T47D (cell line): ENCODE results near the gene ARID3C.

Source experiments
- DNase-seq, 2 experiments: peaks; one replicate each; pipeline versions ENCODE4 v3.0.0 to v3.0.0-alpha.2; 2011 to 2012; ENCODE audit warnings: low read depth in 1 of 2, low spot score in 1 of 2
- JUND ChIP-seq: IDR thresholded peaks from 2 replicates; pipeline ENCODE4 v1.6.1; 2012; ENCODE audit warnings: low read depth
- in situ Hi-C: cut with HindIII; loops from 2 replicates; pipeline ENCODE4 v1.10.0; 2016; ENCODE audit warnings: low sequenced_read_pairs, low pct_unique_long_range_greater_than_20kb

The ARID3C gene

DNA sequence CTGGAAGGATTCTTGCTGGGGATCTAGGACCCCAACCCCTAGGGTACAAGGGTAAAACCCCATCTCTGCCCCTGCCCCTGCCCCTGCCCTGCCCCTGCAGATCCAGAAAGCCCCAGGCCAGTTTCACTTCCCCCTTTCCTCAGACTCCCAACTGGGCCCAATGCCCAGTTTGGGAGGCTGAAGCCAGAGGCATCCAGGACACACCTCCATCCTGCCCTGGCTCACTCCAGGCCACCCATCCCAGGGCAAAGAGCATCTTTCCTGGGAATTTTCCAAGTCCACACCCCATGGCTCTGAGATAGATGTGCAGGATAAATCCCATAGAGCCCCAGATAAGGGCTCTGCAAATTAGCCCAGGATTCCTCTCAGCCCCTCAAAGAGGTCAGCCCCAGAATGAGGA lies 56.8 kb downstream of the ARID3C start:
- in situ Hi-C loops: no loop called here
- DNase-seq: no peak
- no peak for TF ChIP-seq JUND

DNA sequence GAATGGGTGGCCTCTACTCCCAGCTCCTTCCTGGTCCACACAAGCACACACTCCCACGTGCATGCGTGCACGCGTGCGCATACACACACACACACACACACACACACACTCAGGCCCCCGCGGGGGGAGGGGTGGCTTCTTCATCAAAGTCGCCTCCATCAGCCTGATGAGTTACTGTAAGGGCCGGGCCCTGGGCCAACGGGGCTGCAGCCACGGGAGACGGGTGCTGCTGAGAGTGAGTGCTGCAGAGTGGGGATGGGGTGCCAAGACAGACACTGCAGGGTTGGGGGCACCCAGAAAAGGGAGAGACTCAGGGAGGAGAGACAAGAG lies 57.4 kb downstream of the ARID3C start:
- in situ Hi-C loops: no loop called here
- no peak for DNase-seq
- TF ChIP-seq JUND: no peak
